GM23338 (cell line): ENCODE data around the gene SLC25A42.

Source experiments
- CTCF ChIP-seq, 2 experiments: fragments of 200-600 bp in 1 of 2; sonication (generic) in 1 of 2; conservative IDR thresholded peaks; 2 replicates each; pipeline versions ENCODE4 v1.5.1 to v1.6.1; 2016 to 2017; ENCODE audit warnings: antibody characterized with exemption in 2 of 2, low read depth in 2 of 2, mild to moderate bottlenecking in 2 of 2, moderate library complexity in 1 of 2
- ETS1 ChIP-seq: IDR thresholded peaks from 2 replicates; pipeline ENCODE4 v1.6.1; 2016; ENCODE audit warnings: antibody characterized with exemption
- EZH2 ChIP-seq: fragments of 200-600 bp; sonication (generic); IDR thresholded peaks from one replicate; pipeline ENCODE4 v1.8.0; 2017; ENCODE audit warnings: antibody characterized with exemption, mild to moderate bottlenecking, low read depth; ENCODE audit not compliant: unreplicated experiment
- EZH2phosphoT487 ChIP-seq: fragments of 200-600 bp; sonication (generic); IDR thresholded peaks from one replicate; pipeline ENCODE4 v1.8.1; 2018; ENCODE audit warnings: antibody characterized with exemption; ENCODE audit not compliant: unreplicated experiment
- JUNB ChIP-seq: IDR thresholded peaks from one replicate; pipeline ENCODE4 v1.6.1; 2016; ENCODE audit warnings: antibody characterized with exemption; ENCODE audit not compliant: unreplicated experiment
- POLR2AphosphoS5 ChIP-seq: IDR thresholded peaks from 2 replicates; pipeline ENCODE4 v1.6.1; 2016; ENCODE audit warnings: antibody characterized with exemption, low read depth
- REST ChIP-seq: IDR thresholded peaks from one replicate; pipeline ENCODE4 v1.6.1; 2018; ENCODE audit warnings: antibody characterized with exemption; ENCODE audit not compliant: unreplicated experiment
- STAT1 ChIP-seq: IDR thresholded peaks from one replicate; pipeline ENCODE4 v1.6.1; 2016; ENCODE audit warnings: antibody characterized with exemption; ENCODE audit not compliant: unreplicated experiment
- ZNF114 ChIP-seq: fragments of 250-450 bp; sonication (Bioruptor Pico); IDR thresholded peaks from 2 replicates; pipeline ENCODE4 v1.5.0; 2020; ENCODE audit warnings: mild to moderate bottlenecking, moderate library complexity

GRCh38 chr19:19140476-19140875 lies 76.7 kb downstream of the SLC25A42 start:
- no peak for TF ChIP-seq EZH2phosphoT487
- TF ChIP-seq EZH2, result no peak
- TF ChIP-seq CTCF (conservative IDR thresholded peaks at IDR 0.05; ENCODE audit: low read depth in 2 of 2), result no peak
- no peak for TF ChIP-seq REST
- TF ChIP-seq ZNF114 (CRISPR knock-in tag), result no peak
- no peak for TF ChIP-seq JUNB
- TF ChIP-seq POLR2AphosphoS5, result no peak
- TF ChIP-seq ETS1, result no peak
- TF ChIP-seq STAT1, result no peak
